Measurements from ENCODE around the gene USP46. TPM values are rescaled to one million over a fixed set of nuclear protein-coding genes. Genes with fewer than 3 reads are reported as not detected.
A peak's percentile ranks its signal among the peaks of the same experiment; 100 is the strongest.

The USP46 gene
- polyA plus RNA-seq, 1 experiment, result 12.5 TPM

DNA sequence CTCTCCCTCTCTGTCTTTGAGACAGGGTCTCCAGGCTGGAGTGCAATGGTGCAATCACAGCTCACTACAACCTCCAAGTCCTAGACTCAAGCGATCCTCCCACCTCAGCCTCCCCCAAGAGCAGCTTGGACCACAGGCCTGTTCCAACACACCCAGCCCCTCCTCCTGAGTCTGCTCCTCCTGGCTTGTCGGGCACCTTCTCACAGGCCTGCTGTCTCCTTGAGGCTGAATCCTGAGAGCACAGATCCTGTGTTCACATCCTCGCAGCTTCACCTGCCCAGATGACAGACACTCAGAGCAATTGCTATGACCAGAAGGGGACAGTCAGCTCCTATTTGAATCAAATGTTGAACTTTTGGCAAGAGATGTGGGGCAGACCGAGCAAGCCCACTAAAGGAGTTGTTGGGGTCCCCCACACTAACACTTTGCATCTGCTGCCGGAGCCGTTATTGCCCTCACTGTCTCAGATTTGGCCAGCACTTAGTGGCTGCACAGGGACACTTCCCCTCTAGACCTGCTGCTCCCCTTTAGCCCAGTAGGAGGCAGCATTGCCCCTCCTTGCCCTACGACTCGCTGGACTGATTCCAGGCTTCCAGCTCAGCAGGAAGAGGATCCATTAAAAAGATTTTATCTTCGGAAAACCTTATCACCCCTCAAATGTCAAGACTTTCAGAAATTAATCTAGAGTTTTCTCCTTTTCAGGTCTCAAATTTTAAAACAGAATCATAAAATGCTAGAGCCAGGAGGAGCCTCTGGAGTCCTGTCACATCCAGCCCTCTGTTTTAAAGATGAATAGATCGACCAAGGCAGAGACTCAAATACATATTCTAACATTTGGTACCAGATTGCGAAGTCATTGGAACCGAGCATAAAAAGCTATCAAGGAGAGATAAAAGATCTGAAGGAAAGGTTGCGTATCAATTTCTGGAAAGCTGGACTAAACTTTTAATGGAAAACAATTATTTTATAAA lies 113.7 kb downstream of the USP46 start:
- ChIA-PET POLR2A (no interaction called here), CTCF (interaction anchor here (0.6 to 4.2 kb wide), 47 partner anchors 9 to 494 kb away, joined by 3 to 105 read pairs (median 5); partner anchors contain the start of genes RASL11B, SPATA18 and USP46)
- Histone ChIP-seq H3K4me3 (ENCODE audit: low read depth, low read length) (no peak overlapping the region), H3K27me3 (ENCODE audit: control insufficient read depth, insufficient read depth, low read length) (peaks cover 3% of the 10 kb centered on the region; the same call in 1 of the 2 replicates), H3K36me3 (ENCODE audit: control insufficient read depth, insufficient read depth, low read length) (no peaks in the 10 kb centered on the region)
- TF ChIP-seq, protein P1, sequence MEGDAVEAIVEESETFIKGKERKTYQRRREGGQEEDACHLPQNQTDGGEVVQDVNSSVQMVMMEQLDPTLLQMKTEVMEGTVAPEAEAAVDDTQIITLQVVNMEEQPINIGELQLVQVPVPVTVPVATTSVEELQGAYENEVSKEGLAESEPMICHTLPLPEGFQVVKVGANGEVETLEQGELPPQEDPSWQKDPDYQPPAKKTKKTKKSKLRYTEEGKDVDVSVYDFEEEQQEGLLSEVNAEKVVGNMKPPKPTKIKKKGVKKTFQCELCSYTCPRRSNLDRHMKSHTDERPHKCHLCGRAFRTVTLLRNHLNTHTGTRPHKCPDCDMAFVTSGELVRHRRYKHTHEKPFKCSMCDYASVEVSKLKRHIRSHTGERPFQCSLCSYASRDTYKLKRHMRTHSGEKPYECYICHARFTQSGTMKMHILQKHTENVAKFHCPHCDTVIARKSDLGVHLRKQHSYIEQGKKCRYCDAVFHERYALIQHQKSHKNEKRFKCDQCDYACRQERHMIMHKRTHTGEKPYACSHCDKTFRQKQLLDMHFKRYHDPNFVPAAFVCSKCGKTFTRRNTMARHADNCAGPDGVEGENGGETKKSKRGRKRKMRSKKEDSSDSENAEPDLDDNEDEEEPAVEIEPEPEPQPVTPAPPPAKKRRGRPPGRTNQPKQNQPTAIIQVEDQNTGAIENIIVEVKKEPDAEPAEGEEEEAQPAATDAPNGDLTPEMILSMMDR (IDR thresholded peaks at IDR 0.05; ENCODE audit: insufficient read depth, low read depth, low read length), result peak; percentile 97
- DNase-seq (ENCODE audit: low read depth), result no peak

Other genes with a start within 250 kb of the USP46 start
- gene ERVMER34-1, start 92.1 kb upstream of the USP46 start, polyA plus RNA-seq (2011; rRNA removed), result 0.05 and 0.10 TPM in 2 replicates
- 0.20 and 0.22 TPM in 2 replicates for gene RASL11B, start 203.0 kb upstream of the USP46 start, polyA plus RNA-seq (2011; rRNA removed)

Measured in BJ (cell line).